ENCODE results near the gene ZSWIM1. TPM values are rescaled to one million over a fixed set of nuclear protein-coding genes. Genes with fewer than 3 reads are reported as not detected.

The ZSWIM1 gene
- total RNA-seq, 2 donors from 2014 or later = 11.6 to 12.5 TPM

DNA sequence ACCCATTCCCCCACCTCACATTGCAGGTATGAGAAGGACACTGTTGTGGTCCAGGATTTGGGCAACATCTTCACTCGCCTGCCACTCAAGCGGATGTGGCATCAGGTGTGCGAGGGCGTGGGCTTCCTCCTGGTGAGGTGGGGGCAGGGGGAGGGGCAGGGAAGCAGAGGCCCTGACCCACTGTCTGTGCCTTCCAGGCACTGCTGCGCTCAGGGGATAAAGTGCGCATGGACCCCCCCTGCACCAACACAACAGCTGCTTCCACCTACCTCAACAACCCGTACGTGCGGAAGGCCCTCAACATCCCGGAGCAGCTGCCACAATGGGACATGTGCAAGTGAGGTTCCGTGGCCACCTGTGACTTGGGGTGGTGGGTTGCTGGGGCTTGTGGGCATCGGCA, 13.8 kb downstream of the ZSWIM1 start:
- Histone ChIP-seq H3K4me1 (ENCODE audit: control insufficient read depth, insufficient read depth, low read length) (no peaks in the 10 kb centered on the region), H3K4me3 (ENCODE audit: low read length) (no peak overlapping the region), H3K9me3 (ENCODE audit: control insufficient read depth, low read length) (no peaks in the 10 kb centered on the region), H3K36me3 (ENCODE audit: control insufficient read depth, insufficient read depth, low read length) (peaks cover 52% of the 10 kb centered on the region), H3K27me3 (ENCODE audit: control insufficient read depth, insufficient read depth, low read length, poor library complexity, severe bottlenecking) (no peaks in the 10 kb centered on the region), H3K9ac (ENCODE audit: extremely low read depth, low read length, poor library complexity, severe bottlenecking) (no peak overlapping the region), H3K27ac (ENCODE audit: low read depth, low read length) (no peak overlapping the region)
- H3K4me1 Mint-ChIP-seq = peaks cover 4% of the 10 kb centered on the region
- TF ChIP-seq CTCF (conservative IDR thresholded peaks at IDR 0.05) = no peak
- DNase-seq = no peak
- no peak overlapping the region for H3K4me3 Mint-ChIP-seq
- H3K27me3 Mint-ChIP-seq (ENCODE audit: insufficient read depth) = no peaks in the 10 kb centered on the region
- H3K27ac Mint-ChIP-seq = no peak overlapping the region
- H3K9me3 Mint-ChIP-seq = no peaks in the 10 kb centered on the region
- 96 to 100% methylated on average over 3 to 12 of the region's 12 CpGs for WGBS, 2 experiments (ENCODE audit: insufficient coverage in 1 of 2, insufficient read length in 1 of 2)
- H3K36me3 Mint-ChIP-seq (ENCODE audit: low read depth) = peaks cover 40% of the 10 kb centered on the region

- WGBS, 2 experiments (ENCODE audit: insufficient coverage in 1 of 2, insufficient read length in 1 of 2) = 93 to 95% methylated on average over 11 to 14 of the region's 14 CpGs
- H3K4me1 Mint-ChIP-seq = peaks cover 4% of the 10 kb centered on the region
- H3K27me3 Mint-ChIP-seq (ENCODE audit: insufficient read depth) = no peaks in the 10 kb centered on the region
- no peaks in the 10 kb centered on the region for H3K27me3 ChIP-seq (ENCODE audit: control insufficient read depth, insufficient read depth, low read length, poor library complexity, severe bottlenecking)
- no peak for TF ChIP-seq CTCF (conservative IDR thresholded peaks at IDR 0.05)
- no peaks in the 10 kb centered on the region for H3K4me1 ChIP-seq (ENCODE audit: control insufficient read depth, insufficient read depth, low read length)
- H3K27ac ChIP-seq (ENCODE audit: low read depth, low read length) = no peak overlapping the region
- no peaks in the 10 kb centered on the region for H3K9me3 Mint-ChIP-seq
- DNase-seq = no peak
- no peak overlapping the region for H3K4me3 ChIP-seq (ENCODE audit: low read length)
- H3K36me3 ChIP-seq (ENCODE audit: control insufficient read depth, insufficient read depth, low read length) = peaks cover 62% of the 10 kb centered on the region
- no peak overlapping the region for H3K4me3 Mint-ChIP-seq
- peaks cover 40% of the 10 kb centered on the region for H3K36me3 Mint-ChIP-seq (ENCODE audit: low read depth)
- no peak overlapping the region for H3K27ac Mint-ChIP-seq
- no peak overlapping the region for H3K9ac ChIP-seq (ENCODE audit: extremely low read depth, low read length, poor library complexity, severe bottlenecking)
- H3K9me3 ChIP-seq (ENCODE audit: control insufficient read depth, low read length) = no peaks in the 10 kb centered on the region
Observed at GRCh38 chr20:45896641-45897161, 15.7 kb downstream of the ZSWIM1 start.

DNA sequence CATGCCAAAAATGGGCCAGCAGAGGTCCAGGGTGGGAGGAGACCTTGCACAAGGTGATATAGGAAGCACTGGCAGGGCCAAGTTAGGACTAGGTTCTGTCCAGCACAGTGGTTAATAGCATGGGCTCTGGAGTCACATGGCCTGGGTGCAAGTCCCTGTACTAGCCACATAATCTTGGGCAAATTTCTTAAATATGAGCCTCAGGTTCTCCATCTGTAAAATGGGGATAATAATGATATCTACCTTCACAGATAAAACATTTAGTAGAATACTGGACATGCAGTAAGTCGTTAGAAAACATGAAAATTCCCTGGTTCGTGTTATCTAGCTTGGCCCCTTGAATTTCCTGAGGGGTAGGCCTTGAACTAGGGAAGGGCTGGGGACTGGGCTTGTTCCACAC, 16.3 kb downstream of the ZSWIM1 start:
- Histone ChIP-seq H3K9me3 (ENCODE audit: control insufficient read depth, low read length) (no peaks in the 10 kb centered on the region), H3K4me1 (ENCODE audit: control insufficient read depth, insufficient read depth, low read length) (no peaks in the 10 kb centered on the region), H3K27ac (ENCODE audit: low read depth, low read length) (no peak overlapping the region), H3K4me3 (ENCODE audit: low read length) (no peak overlapping the region), H3K27me3 (ENCODE audit: control insufficient read depth, insufficient read depth, low read length, poor library complexity, severe bottlenecking) (no peaks in the 10 kb centered on the region), H3K36me3 (ENCODE audit: control insufficient read depth, insufficient read depth, low read length) (peaks cover 66% of the 10 kb centered on the region), H3K9ac (ENCODE audit: extremely low read depth, low read length, poor library complexity, severe bottlenecking) (no peak overlapping the region)
- H3K27me3 Mint-ChIP-seq (ENCODE audit: insufficient read depth) = no peaks in the 10 kb centered on the region
- H3K4me3 Mint-ChIP-seq = no peak overlapping the region
- peaks cover 44% of the 10 kb centered on the region for H3K36me3 Mint-ChIP-seq (ENCODE audit: low read depth)
- 100% methylated on average over 2 of the region's 2 CpGs; no CpG with 5 or more reads in 1 of the 2 experiments for WGBS, 2 experiments (ENCODE audit: insufficient coverage in 1 of 2, insufficient read length in 1 of 2)
- H3K4me1 Mint-ChIP-seq = peaks cover under 1% of the 10 kb centered on the region
- TF ChIP-seq CTCF (conservative IDR thresholded peaks at IDR 0.05) = no peak
- H3K27ac Mint-ChIP-seq = no peak overlapping the region
- H3K9me3 Mint-ChIP-seq = no peaks in the 10 kb centered on the region
- no peak for DNase-seq
